ENCODE results near the gene FBN2.

- TF ChIP-seq, protein P1, sequence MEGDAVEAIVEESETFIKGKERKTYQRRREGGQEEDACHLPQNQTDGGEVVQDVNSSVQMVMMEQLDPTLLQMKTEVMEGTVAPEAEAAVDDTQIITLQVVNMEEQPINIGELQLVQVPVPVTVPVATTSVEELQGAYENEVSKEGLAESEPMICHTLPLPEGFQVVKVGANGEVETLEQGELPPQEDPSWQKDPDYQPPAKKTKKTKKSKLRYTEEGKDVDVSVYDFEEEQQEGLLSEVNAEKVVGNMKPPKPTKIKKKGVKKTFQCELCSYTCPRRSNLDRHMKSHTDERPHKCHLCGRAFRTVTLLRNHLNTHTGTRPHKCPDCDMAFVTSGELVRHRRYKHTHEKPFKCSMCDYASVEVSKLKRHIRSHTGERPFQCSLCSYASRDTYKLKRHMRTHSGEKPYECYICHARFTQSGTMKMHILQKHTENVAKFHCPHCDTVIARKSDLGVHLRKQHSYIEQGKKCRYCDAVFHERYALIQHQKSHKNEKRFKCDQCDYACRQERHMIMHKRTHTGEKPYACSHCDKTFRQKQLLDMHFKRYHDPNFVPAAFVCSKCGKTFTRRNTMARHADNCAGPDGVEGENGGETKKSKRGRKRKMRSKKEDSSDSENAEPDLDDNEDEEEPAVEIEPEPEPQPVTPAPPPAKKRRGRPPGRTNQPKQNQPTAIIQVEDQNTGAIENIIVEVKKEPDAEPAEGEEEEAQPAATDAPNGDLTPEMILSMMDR (IDR thresholded peaks at IDR 0.05): no peak
- no peak for TF ChIP-seq REST (IDR thresholded peaks at IDR 0.05; ENCODE audit: insufficient read depth in 1 of 2, low read depth in 2 of 2, low read length in 1 of 2)
- no peak for TF ChIP-seq POLR2AphosphoS5 (IDR thresholded peaks at IDR 0.05; ENCODE audit: low read depth, low read length)
Observed at GRCh38 chr5:128494516-128494915, 43.5 kb downstream of the FBN2 start.
